Measurements from ENCODE around the gene PHACTR3.

Gene PHACTR3

GRCh38 chr20:59735486-59735885, 131.1 kb downstream of the PHACTR3 start:
- no peaks in the 10 kb centered on the region for H3K36me3 ChIP-seq (ENCODE audit: control insufficient read depth, insufficient read depth, low read length)
- no peak overlapping the region for H3K4me3 ChIP-seq (ENCODE audit: low read depth, low read length)
- H3K27me3 ChIP-seq (ENCODE audit: control insufficient read depth, insufficient read depth, low read length): no peaks in the 10 kb centered on the region
- no peaks in the 10 kb centered on the region for H3K79me2 ChIP-seq
- no peak overlapping the region for H2AFZ ChIP-seq
- TF ChIP-seq CTCF (IDR thresholded peaks at IDR 0.05): no peak
- no peaks in the 10 kb centered on the region for H3K9me3 ChIP-seq (ENCODE audit: control insufficient read depth, low read length)
- no peak overlapping the region for H3K27ac ChIP-seq
- no peak overlapping the region for H3K9ac ChIP-seq
- H3K4me2 ChIP-seq (ENCODE audit: low read length): no peak overlapping the region
- H3K4me1 ChIP-seq: no peaks in the 10 kb centered on the region

GRCh38 chr20:59735917-59736316, 131.6 kb downstream of the PHACTR3 start:
- H3K27ac ChIP-seq: no peak overlapping the region
- no peaks in the 10 kb centered on the region for H3K36me3 ChIP-seq (ENCODE audit: control insufficient read depth, insufficient read depth, low read length)
- H3K4me2 ChIP-seq (ENCODE audit: low read length): no peak overlapping the region
- H3K79me2 ChIP-seq: no peaks in the 10 kb centered on the region
- no peaks in the 10 kb centered on the region for H3K9me3 ChIP-seq (ENCODE audit: control insufficient read depth, low read length)
- H3K27me3 ChIP-seq (ENCODE audit: control insufficient read depth, insufficient read depth, low read length): no peaks in the 10 kb centered on the region
- TF ChIP-seq CTCF (IDR thresholded peaks at IDR 0.05): no peak
- no peak overlapping the region for H3K4me3 ChIP-seq (ENCODE audit: low read depth, low read length)
- no peaks in the 10 kb centered on the region for H3K4me1 ChIP-seq
- H2AFZ ChIP-seq: no peak overlapping the region
- H3K9ac ChIP-seq: no peak overlapping the region

- no peak overlapping the region for H3K4me3 ChIP-seq (ENCODE audit: low read depth, low read length)
- H3K36me3 ChIP-seq (ENCODE audit: control insufficient read depth, insufficient read depth, low read length): no peaks in the 10 kb centered on the region
- no peaks in the 10 kb centered on the region for H3K79me2 ChIP-seq
- no peak for TF ChIP-seq CTCF (IDR thresholded peaks at IDR 0.05)
- H3K9ac ChIP-seq: no peak overlapping the region
- no peaks in the 10 kb centered on the region for H3K4me1 ChIP-seq
- H3K9me3 ChIP-seq (ENCODE audit: control insufficient read depth, low read length): no peaks in the 10 kb centered on the region
- no peak overlapping the region for H2AFZ ChIP-seq
- no peak overlapping the region for H3K4me2 ChIP-seq (ENCODE audit: low read length)
- no peak overlapping the region for H3K27ac ChIP-seq
- H3K27me3 ChIP-seq (ENCODE audit: control insufficient read depth, insufficient read depth, low read length): no peaks in the 10 kb centered on the region
Observed at GRCh38 chr20:59736366-59736765, 132.0 kb downstream of the PHACTR3 start.

- Histone ChIP-seq H2AFZ (no peak overlapping the region), H3K79me2 (no peaks in the 10 kb centered on the region), H3K4me3 (ENCODE audit: low read depth, low read length) (no peak overlapping the region), H3K9ac (no peak overlapping the region), H3K36me3 (ENCODE audit: control insufficient read depth, insufficient read depth, low read length) (no peaks in the 10 kb centered on the region), H3K27ac (no peak overlapping the region), H3K27me3 (ENCODE audit: control insufficient read depth, insufficient read depth, low read length) (no peaks in the 10 kb centered on the region), H3K4me2 (ENCODE audit: low read length) (no peak overlapping the region), H3K9me3 (ENCODE audit: control insufficient read depth, low read length) (no peaks in the 10 kb centered on the region), H3K4me1 (no peaks in the 10 kb centered on the region)
- TF ChIP-seq CTCF (IDR thresholded peaks at IDR 0.05): no peak
Observed at GRCh38 chr20:59737073-59737666, 132.8 kb downstream of the PHACTR3 start.

- Histone ChIP-seq H3K4me1 (no peaks in the 10 kb centered on the region), H3K79me2 (no peaks in the 10 kb centered on the region), H3K27ac (no peak overlapping the region), H2AFZ (no peak overlapping the region), H3K9me3 (ENCODE audit: control insufficient read depth, low read length) (no peaks in the 10 kb centered on the region), H3K36me3 (ENCODE audit: control insufficient read depth, insufficient read depth, low read length) (no peaks in the 10 kb centered on the region), H3K27me3 (ENCODE audit: control insufficient read depth, insufficient read depth, low read length) (no peaks in the 10 kb centered on the region), H3K4me2 (ENCODE audit: low read length) (no peak overlapping the region), H3K9ac (no peak overlapping the region), H3K4me3 (ENCODE audit: low read depth, low read length) (no peak overlapping the region)
- TF ChIP-seq CTCF (IDR thresholded peaks at IDR 0.05): no peak
Observed at GRCh38 chr20:59737816-59738215, 133.5 kb downstream of the PHACTR3 start.

All from parathyroid adenoma (tissue), 2 donors.